HepG2 (cell line): ENCODE measurements around the gene CAV3.

Experiments
- ATAD3A ChIP-seq: sonication (generic); formaldehyde crosslinking; IDR thresholded peaks from 2 replicates; pipeline ENCODE4 v1.4.0; 2020; ENCODE audit warnings: missing genetic modification reagents
- BHLHE40 ChIP-seq: IDR thresholded peaks from 2 replicates; pipeline ENCODE4 v1.6.1; 2011; ENCODE audit warnings: low read length, improper control_type of control experiment
- CBX5 ChIP-seq: sonication (generic); formaldehyde crosslinking; IDR thresholded peaks from 2 replicates; pipeline ENCODE4 v1.4.0; 2020; ENCODE audit warnings: missing genetic modification reagents, borderline replicate concordance
- ELF4 ChIP-seq: sonication (generic); formaldehyde crosslinking; IDR thresholded peaks from 2 replicates; pipeline ENCODE4 v1.5.0; 2020; ENCODE audit warnings: missing genetic modification reagents, mild to moderate bottlenecking, moderate library complexity, borderline replicate concordance
- GABPA ChIP-seq, 2 experiments: IDR thresholded peaks; 2 replicates each; pipeline ENCODE4 v1.6.1; 2011 to 2016; ENCODE audit warnings: low read depth in 2 of 2, low read length in 1 of 2, missing biosample characterization in 1 of 2, missing genetic modification characterization in 1 of 2
- SMC3 ChIP-seq: IDR thresholded peaks from 2 replicates; pipeline ENCODE4 v1.6.1; 2011; ENCODE audit warnings: low read length, improper control_type of control experiment
- ZNF556 ChIP-seq: sonication (generic); formaldehyde crosslinking; IDR thresholded peaks from 2 replicates; pipeline ENCODE4 v1.4.0; 2020; ENCODE audit warnings: mild to moderate bottlenecking, missing genetic modification reagents, borderline replicate concordance

DNA sequence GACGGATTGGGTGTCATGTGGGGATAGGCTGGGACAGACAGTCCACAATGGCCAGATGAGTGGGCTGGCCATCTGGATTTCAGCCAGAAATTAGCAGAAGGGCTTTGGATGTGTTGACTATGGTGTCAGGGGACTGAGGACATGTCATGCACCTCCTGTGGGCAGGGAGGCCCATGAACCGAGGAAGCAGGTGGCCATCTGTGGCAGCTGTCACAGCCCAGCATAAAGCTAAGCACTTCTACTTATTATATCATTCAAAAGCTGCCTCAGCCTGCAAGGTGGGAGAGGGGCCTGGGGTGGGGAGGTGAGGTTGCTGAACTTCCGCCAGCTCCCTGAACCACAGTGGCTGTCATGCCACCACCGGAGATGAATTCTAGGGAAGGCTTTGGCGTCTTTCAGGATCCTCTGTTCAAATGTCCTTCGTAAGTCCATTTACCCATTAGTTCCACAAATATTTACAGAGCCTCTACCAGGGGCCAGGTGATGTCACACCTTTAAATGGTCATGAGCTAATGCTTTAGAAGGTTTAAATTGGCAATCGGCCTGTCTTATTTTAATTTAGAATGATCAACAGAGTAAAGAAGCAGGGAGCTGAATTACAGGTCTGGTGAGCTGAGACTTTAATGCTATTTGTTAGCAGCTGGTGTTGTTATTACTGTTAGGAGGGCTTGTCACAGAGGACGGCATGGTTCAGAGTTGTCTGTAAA lies 23.6 kb upstream of the CAV3 start:
- TF ChIP-seq ELF4 (CRISPR knock-in tag) (no peak), CBX5 (CRISPR knock-in tag) (no peak), ZNF556 (CRISPR knock-in tag) (no peak), SMC3 (no peak), ATAD3A (CRISPR knock-in tag) (no peak), GABPA (IDR thresholded peaks at IDR 0.05; ENCODE audit: low read depth, low read length) (no peak), GABPA (CRISPR knock-in tag; IDR thresholded peaks at IDR 0.05; ENCODE audit: low read depth) (no peak), BHLHE40 (no peak)
